IMR-90 (cell line): ENCODE data around the gene SPATA2L. TPM values are rescaled to one million over a fixed set of nuclear protein-coding genes. Genes with fewer than 3 reads are reported as not detected.

Experiments used
- ATAC-seq: fragments of 200-7000 bp; cut with Tn5 transposase; 2 replicates; pipeline ENCODE4 v1.9.1; 2020; ENCODE audit warnings: low read depth, mild to moderate bottlenecking, moderate library complexity
- BruUV-seq: library from RNA; stranded (reverse); fragments of 400-500 nt; replicated peaks from 2 replicates; lab custom pipeline; 2021; lab: Mats Ljungman, UMichigan
- CTCF ChIA-PET: fragments of 300-600 bp; formaldehyde crosslinking; extraction: SDS; loops from one replicate; lab custom pipeline; 2021; ENCODE audit warnings: antibody characterized with exemption; lab: Yijun Ruan, JAX
- POLR2A ChIA-PET: fragments of 300-600 bp; sonication (Branson Sonifier 250); formaldehyde crosslinking; loops from one replicate; lab custom pipeline; 2022; ENCODE audit warnings: antibody characterized with exemption; ENCODE audit not compliant: unreplicated experiment; lab: Charles Lee
- DNase-seq: peaks from one replicate; pipeline ENCODE4 v3.0.0; 2013
- H2AFZ ChIP-seq: replicated peaks from 2 replicates; pipeline ENCODE3; 2013; ENCODE audit warnings: low read length, mild to moderate bottlenecking; ENCODE audit not compliant: poor library complexity
- H2AK5ac ChIP-seq: 2 replicates; pipeline ENCODE4 v1.6.1; 2013; ENCODE audit warnings: low read depth, low read length, inconsistent platforms
- H2AK9ac ChIP-seq: replicated peaks from 2 replicates; pipeline ENCODE3; 2013; ENCODE audit warnings: mild to moderate bottlenecking, low read depth, low read length, moderate library complexity; ENCODE audit not compliant: poor library complexity
- H2BK120ac ChIP-seq: 2 replicates; pipeline ENCODE4 v1.6.1; 2013; ENCODE audit warnings: low read depth, low read length, inconsistent platforms
- H2BK15ac ChIP-seq: 3 replicates; pipeline ENCODE4 v1.6.1; 2013; ENCODE audit warnings: low read depth, low read length, inconsistent platforms
- H2BK20ac ChIP-seq: 2 replicates; pipeline ENCODE4 v1.6.1; 2013; ENCODE audit warnings: low read depth, mild to moderate bottlenecking, inconsistent platforms, low read length, moderate library complexity
- H2BK5ac ChIP-seq: 2 replicates; pipeline ENCODE4 v1.6.1; 2013; ENCODE audit warnings: mild to moderate bottlenecking, low read depth, low read length, inconsistent platforms; ENCODE audit not compliant: poor library complexity, severe bottlenecking
- H3K14ac ChIP-seq: replicated peaks from 2 replicates; pipeline ENCODE4 v1.6.1; 2013; ENCODE audit warnings: low read depth, low read length, inconsistent platforms
- H3K18ac ChIP-seq: 2 replicates; pipeline ENCODE4 v1.6.1; 2013; ENCODE audit warnings: low read depth, low read length, control low read depth
- H3K23ac ChIP-seq: 2 replicates; pipeline ENCODE4 v1.6.1; 2013; ENCODE audit warnings: low read depth, low read length, inconsistent platforms
- H3K27ac ChIP-seq: 2 replicates; pipeline ENCODE4 v1.5.1; 2013; ENCODE audit warnings: mild to moderate bottlenecking, control low read depth, low read length; ENCODE audit not compliant: insufficient read depth
- H3K27me3 ChIP-seq: 2 replicates; pipeline ENCODE4 v1.6.1; 2013; ENCODE audit warnings: low read length; ENCODE audit not compliant: control insufficient read depth, insufficient read depth
- H3K36me3 ChIP-seq: 2 replicates; pipeline ENCODE4 v1.6.1; 2013; ENCODE audit warnings: low read length, mixed read lengths; ENCODE audit not compliant: control insufficient read depth, insufficient read depth
- H3K4ac ChIP-seq: 2 replicates; pipeline ENCODE4 v1.6.1; 2013; ENCODE audit warnings: low read depth, low read length, inconsistent platforms
- H3K4me1 ChIP-seq: 2 replicates; pipeline ENCODE4 v1.6.1; 2013; ENCODE audit warnings: low read length, mixed read lengths; ENCODE audit not compliant: control insufficient read depth, insufficient read depth
- H3K4me2 ChIP-seq: 2 replicates; pipeline ENCODE4 v1.6.1; 2013; ENCODE audit warnings: low read depth, mild to moderate bottlenecking, control low read depth, low read length, moderate library complexity
- H3K4me3 ChIP-seq: 2 replicates; pipeline ENCODE4 v1.5.1; 2013; ENCODE audit warnings: low read depth, mild to moderate bottlenecking, control low read depth, low read length, moderate library complexity; ENCODE audit not compliant: insufficient read depth
- H3K56ac ChIP-seq: 2 replicates; pipeline ENCODE4 v1.6.1; 2013; ENCODE audit warnings: low read length, inconsistent platforms; ENCODE audit not compliant: insufficient read depth; ENCODE audit errors: extremely low read depth
- H3K79me1 ChIP-seq, 2 experiments: 2 replicates each; pipeline ENCODE4 v1.6.1; 2013; ENCODE audit warnings: low read length in 2 of 2, inconsistent platforms in 1 of 2, low read depth in 1 of 2
- H3K9ac ChIP-seq: 2 replicates; pipeline ENCODE4 v1.6.1; 2013; ENCODE audit warnings: low read depth, low read length, control low read depth
- H3K9me1 ChIP-seq: 2 replicates; pipeline ENCODE4 v1.6.1; 2013; ENCODE audit warnings: low read length, inconsistent platforms; ENCODE audit not compliant: insufficient read depth
- H3K9me3 ChIP-seq: 2 replicates; pipeline ENCODE4 v1.6.1; 2013; ENCODE audit warnings: low read length; ENCODE audit not compliant: control insufficient read depth, insufficient read depth
- H4K20me1 ChIP-seq: 2 replicates; pipeline ENCODE4 v1.6.1; 2013; ENCODE audit warnings: low read length, inconsistent platforms; ENCODE audit not compliant: insufficient read depth
- H4K5ac ChIP-seq: 2 replicates; pipeline ENCODE4 v1.6.1; 2013; ENCODE audit warnings: mild to moderate bottlenecking, low read depth, low read length, control low read depth
- H4K8ac ChIP-seq, 2 experiments: 2 replicates each; pipeline ENCODE4 v1.6.1; 2013; ENCODE audit warnings: low read depth in 2 of 2, low read length in 2 of 2, control low read depth in 1 of 2, inconsistent platforms in 1 of 2
- H4K91ac ChIP-seq: 2 replicates; pipeline ENCODE4 v1.6.1; 2013; ENCODE audit warnings: low read depth, low read length, inconsistent platforms; ENCODE audit not compliant: insufficient read depth
- BHLHE40 ChIP-seq: fragments of 150-350 bp; IDR thresholded peaks from 2 replicates; pipeline ENCODE4 v1.6.1; 2016; ENCODE audit warnings: mild to moderate bottlenecking, low read depth, low read length
- CEBPB ChIP-seq: IDR thresholded peaks from 2 replicates; pipeline ENCODE4 v1.6.1; 2012; ENCODE audit warnings: low read depth, low read length, improper control_type of control experiment
- CHD1 ChIP-seq: IDR thresholded peaks from 2 replicates; pipeline ENCODE4 v1.6.1; 2012; ENCODE audit warnings: low read depth, low read length, improper control_type of control experiment
- FOS ChIP-seq: fragments of 150-350 bp; IDR thresholded peaks from 2 replicates; pipeline ENCODE4 v1.6.1; 2016; ENCODE audit warnings: low read depth, low read length
- MAFK ChIP-seq: IDR thresholded peaks from 2 replicates; pipeline ENCODE4 v1.6.1; 2012; ENCODE audit warnings: low read depth, low read length, improper control_type of control experiment
- MAZ ChIP-seq: IDR thresholded peaks from 2 replicates; pipeline ENCODE4 v1.6.1; 2012; ENCODE audit warnings: low read depth, mild to moderate bottlenecking, low read length, improper control_type of control experiment, moderate library complexity, borderline replicate concordance
- MXI1 ChIP-seq: IDR thresholded peaks from 2 replicates; pipeline ENCODE4 v1.6.1; 2012; ENCODE audit warnings: low read depth, mild to moderate bottlenecking, low read length, moderate library complexity, borderline replicate concordance
- NFE2L2 ChIP-seq: fragments of 150-350 bp; IDR thresholded peaks from 2 replicates; pipeline ENCODE4 v1.6.1; 2016; ENCODE audit warnings: low read depth, mild to moderate bottlenecking, low read length
- POLR2A ChIP-seq: IDR thresholded peaks from 2 replicates; pipeline ENCODE4 v1.6.1; 2012; ENCODE audit warnings: mild to moderate bottlenecking, low read depth, low read length
- RAD21 ChIP-seq: IDR thresholded peaks from 2 replicates; pipeline ENCODE4 v1.6.1; 2012; ENCODE audit warnings: low read length, improper control_type of control experiment
- RCOR1 ChIP-seq: IDR thresholded peaks from 2 replicates; pipeline ENCODE4 v1.6.1; 2012; ENCODE audit warnings: mild to moderate bottlenecking, low read length, improper control_type of control experiment; ENCODE audit not compliant: insufficient replicate concordance
- RFX5 ChIP-seq: IDR thresholded peaks from 2 replicates; pipeline ENCODE4 v1.8.0; 2012; ENCODE audit warnings: low read depth, mild to moderate bottlenecking, low read length, moderate library complexity
- WGBS, 2 experiments: methylation state at CpG; one replicate each; pipeline versions ENCODE4 v1.1.5 to v1.1.7; 2013; ENCODE audit warnings: missing lambda C conversion rate in 2 of 2; ENCODE audit not compliant: insufficient read length in 1 of 2; ENCODE audit errors: extremely low coverage in 2 of 2; 5-methylcytosine and 5-hydroxymethylcytosine counted together
- dilution Hi-C: fragments of 300-500 bp; cut with HindIII; formaldehyde crosslinking; loops from one replicate; pipeline ENCODE4 v1.14.3; 2018; ENCODE audit warnings: low sequenced_read_pairs; ENCODE audit not compliant: unreplicated experiment
- in situ Hi-C: fragments of 300-500 bp; cut with MboI; formaldehyde crosslinking; loops from 3 replicates; pipeline ENCODE4 v1.14.3; 2019; ENCODE audit warnings: low sequenced_read_pairs, inconsistent platforms, mixed read lengths
- intact Hi-C: fragments of 100-400 bp; cut with micrococcal nuclease; formaldehyde crosslinking; loops from 2 replicates; pipeline ENCODE4 v1.10.0; 2022
- polyA plus RNA-seq, 3 experiments: library from polyadenylated mRNA; depleted of rRNA; stranded (reverse); fragments of >200 nt; gene quantifications; 2 replicates each; pipeline ENCODE4 v1.2.3, GENCODE V29; 2012; ENCODE audit warnings: low replicate concordance in 1 of 3
- total RNA-seq: library from RNA; depleted of rRNA; stranded (reverse); fragments of >200 nt; gene quantifications from 2 replicates; pipeline ENCODE4 v1.2.3, GENCODE V29; 2012
- TF ChIP-seq, protein P1 (sequence below): fragments of 150-350 bp; IDR thresholded peaks from 2 replicates; pipeline ENCODE4 v1.6.1; 2017; ENCODE audit warnings: mild to moderate bottlenecking, antibody characterized with exemption, low read length, low read depth
- TF ChIP-seq, protein P2 (sequence below): conservative IDR thresholded peaks from 2 replicates; pipeline ENCODE4 v1.5.1; 2012; ENCODE audit warnings: mild to moderate bottlenecking, low read depth, low read length, improper control_type of control experiment
- TF ChIP-seq, protein P3 (sequence below): fragments of 150-350 bp; IDR thresholded peaks from 2 replicates; pipeline ENCODE4 v1.6.1; 2016; ENCODE audit warnings: low read depth, mild to moderate bottlenecking, low read length, moderate library complexity, borderline replicate concordance

The SPATA2L gene
- total and polyA plus RNA-seq, 2 of the 4 experiments (the other 2 are of a cell fraction): 4.8 to 6.9 TPM

DNA sequence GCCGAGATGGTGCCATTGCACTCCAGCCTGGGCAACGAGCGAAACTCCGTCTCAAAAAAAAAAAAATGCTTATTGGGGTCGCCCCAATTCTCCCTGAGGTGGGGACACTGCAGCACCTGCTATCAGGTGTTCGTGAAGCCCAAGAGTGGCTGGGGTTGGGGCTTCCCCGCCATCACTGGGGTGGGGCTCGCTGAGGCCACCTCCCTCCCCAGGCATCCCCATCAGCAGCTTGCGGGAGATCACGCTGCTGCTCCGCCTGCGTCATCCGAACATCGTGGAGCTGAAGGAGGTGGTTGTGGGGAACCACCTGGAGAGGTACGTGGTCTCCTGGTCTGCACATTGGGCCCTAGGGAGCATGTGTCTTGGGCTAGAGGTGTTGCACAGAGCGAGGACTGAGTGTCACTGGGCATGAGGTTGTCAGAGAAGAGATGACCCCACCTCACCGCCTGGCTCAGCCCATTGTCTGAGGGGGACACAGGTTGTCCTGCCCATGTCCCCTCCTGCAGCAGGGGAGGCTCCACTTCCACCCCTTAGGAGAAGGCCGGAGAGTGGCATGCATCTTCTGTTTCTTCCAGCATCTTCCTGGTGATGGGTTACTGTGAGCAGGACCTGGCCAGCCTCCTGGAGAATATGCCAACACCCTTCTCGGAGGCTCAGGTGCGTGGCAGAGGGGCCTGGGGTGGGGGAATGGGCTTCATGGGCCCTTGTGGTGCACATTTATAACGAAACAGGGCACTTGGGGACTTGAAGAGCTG is 10.1 kb downstream of the SPATA2L start:
- ChIA-PET CTCF (no interaction called here), POLR2A (no interaction called here)
- H3K9me1 ChIP-seq: peaks cover 6% of the 10 kb centered on the region; the same call in 1 of the 2 replicates
- H3K79me1 ChIP-seq: peaks cover 28 to 36% of the 10 kb centered on the region in 2 experiments
- no peak overlapping the region for H4K5ac ChIP-seq
- H3K27me3 ChIP-seq: no peaks in the 10 kb centered on the region
- no TSS peak for BruUV-seq
- H4K91ac ChIP-seq: no peak overlapping the region
- H3K4me2 ChIP-seq: no peak overlapping the region
- no peak overlapping the region for H3K56ac ChIP-seq
- H3K9me3 ChIP-seq: no peaks in the 10 kb centered on the region
- TF ChIP-seq RFX5 (no peak), MAZ (no peak), NFE2L2 (no peak), CEBPB (no peak), POLR2A (no peak), RAD21 (no peak), MXI1 (no peak), CHD1 (no peak), MAFK (no peak), FOS (no peak), BHLHE40 (no peak), RCOR1 (no peak)
- TF ChIP-seq, protein P1, sequence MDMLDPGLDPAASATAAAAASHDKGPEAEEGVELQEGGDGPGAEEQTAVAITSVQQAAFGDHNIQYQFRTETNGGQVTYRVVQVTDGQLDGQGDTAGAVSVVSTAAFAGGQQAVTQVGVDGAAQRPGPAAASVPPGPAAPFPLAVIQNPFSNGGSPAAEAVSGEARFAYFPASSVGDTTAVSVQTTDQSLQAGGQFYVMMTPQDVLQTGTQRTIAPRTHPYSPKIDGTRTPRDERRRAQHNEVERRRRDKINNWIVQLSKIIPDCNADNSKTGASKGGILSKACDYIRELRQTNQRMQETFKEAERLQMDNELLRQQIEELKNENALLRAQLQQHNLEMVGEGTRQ: no peak
- TF ChIP-seq, protein P2, sequence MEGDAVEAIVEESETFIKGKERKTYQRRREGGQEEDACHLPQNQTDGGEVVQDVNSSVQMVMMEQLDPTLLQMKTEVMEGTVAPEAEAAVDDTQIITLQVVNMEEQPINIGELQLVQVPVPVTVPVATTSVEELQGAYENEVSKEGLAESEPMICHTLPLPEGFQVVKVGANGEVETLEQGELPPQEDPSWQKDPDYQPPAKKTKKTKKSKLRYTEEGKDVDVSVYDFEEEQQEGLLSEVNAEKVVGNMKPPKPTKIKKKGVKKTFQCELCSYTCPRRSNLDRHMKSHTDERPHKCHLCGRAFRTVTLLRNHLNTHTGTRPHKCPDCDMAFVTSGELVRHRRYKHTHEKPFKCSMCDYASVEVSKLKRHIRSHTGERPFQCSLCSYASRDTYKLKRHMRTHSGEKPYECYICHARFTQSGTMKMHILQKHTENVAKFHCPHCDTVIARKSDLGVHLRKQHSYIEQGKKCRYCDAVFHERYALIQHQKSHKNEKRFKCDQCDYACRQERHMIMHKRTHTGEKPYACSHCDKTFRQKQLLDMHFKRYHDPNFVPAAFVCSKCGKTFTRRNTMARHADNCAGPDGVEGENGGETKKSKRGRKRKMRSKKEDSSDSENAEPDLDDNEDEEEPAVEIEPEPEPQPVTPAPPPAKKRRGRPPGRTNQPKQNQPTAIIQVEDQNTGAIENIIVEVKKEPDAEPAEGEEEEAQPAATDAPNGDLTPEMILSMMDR: no peak
- TF ChIP-seq, protein P3, sequence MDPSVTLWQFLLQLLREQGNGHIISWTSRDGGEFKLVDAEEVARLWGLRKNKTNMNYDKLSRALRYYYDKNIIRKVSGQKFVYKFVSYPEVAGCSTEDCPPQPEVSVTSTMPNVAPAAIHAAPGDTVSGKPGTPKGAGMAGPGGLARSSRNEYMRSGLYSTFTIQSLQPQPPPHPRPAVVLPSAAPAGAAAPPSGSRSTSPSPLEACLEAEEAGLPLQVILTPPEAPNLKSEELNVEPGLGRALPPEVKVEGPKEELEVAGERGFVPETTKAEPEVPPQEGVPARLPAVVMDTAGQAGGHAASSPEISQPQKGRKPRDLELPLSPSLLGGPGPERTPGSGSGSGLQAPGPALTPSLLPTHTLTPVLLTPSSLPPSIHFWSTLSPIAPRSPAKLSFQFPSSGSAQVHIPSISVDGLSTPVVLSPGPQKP: no peak
- H3K14ac ChIP-seq: no peak overlapping the region
- H2BK5ac ChIP-seq: no peak overlapping the region
- H2AK9ac ChIP-seq: no peak overlapping the region
- in situ Hi-C loops (no loop called here), dilution Hi-C loops (no loop called here), intact Hi-C loops (no loop called here)
- peaks cover 47% of the 10 kb centered on the region for H3K36me3 ChIP-seq
- no peak overlapping the region for H2BK20ac ChIP-seq
- H2BK120ac ChIP-seq: no peak overlapping the region
- H3K4me3 ChIP-seq: no peak overlapping the region
- no peak overlapping the region for H3K23ac ChIP-seq
- H2AK5ac ChIP-seq: no peak overlapping the region; the same call in 1 of the 2 replicates
- no peak overlapping the region for H3K4ac ChIP-seq
- H3K27ac ChIP-seq: no peak overlapping the region
- no peak overlapping the region for H2AFZ ChIP-seq
- H3K4me1 ChIP-seq: peaks cover 3% of the 10 kb centered on the region
- H2BK15ac ChIP-seq: no peak overlapping the region
- ATAC-seq: no peak
- no peak for DNase-seq
- no peak overlapping the region for H3K18ac ChIP-seq
- H4K20me1 ChIP-seq: peaks cover 9% of the 10 kb centered on the region
- WGBS, 2 experiments: 100% methylated on average over 2 of the region's 21 CpGs; no CpG with 5 or more reads in 1 of the 2 experiments
- H4K8ac ChIP-seq: no peak overlapping the region
- no peak overlapping the region for H3K9ac ChIP-seq
